Brain microvascular endothelial cell (primary cell): Measurements from ENCODE around the gene SNTG2.
"Not testable (repeated sequence)": the region's sequence is repeated elsewhere in the genome, so short reads cannot be mapped to it uniquely, and the experiment has no call there.

Experiments used
- DNase-seq: peaks from one replicate; pipeline ENCODE4 v3.0.0-alpha.2; 2020
- H3K27ac ChIP-seq: fragments of 250-450 bp; sonication (Bioruptor Pico); 2 replicates; pipeline ENCODE4 v1.5.1; 2020; ENCODE audit warnings: mild to moderate bottlenecking, moderate library complexity
- H3K27me3 ChIP-seq: fragments of 250-450 bp; sonication (Bioruptor Pico); replicated peaks from 2 replicates; pipeline ENCODE4 v1.5.1; 2020; ENCODE audit warnings: mild to moderate bottlenecking
- H3K36me3 ChIP-seq: fragments of 250-450 bp; sonication (Bioruptor Pico); replicated peaks from 2 replicates; pipeline ENCODE4 v1.5.1; 2020; ENCODE audit warnings: mild to moderate bottlenecking
- H3K4me3 ChIP-seq: 2 replicates; pipeline ENCODE4 v1.5.1; 2011; ENCODE audit warnings: low read depth, mild to moderate bottlenecking, control low read depth, low read length, moderate library complexity
- in situ Hi-C: cut with HindIII; loops from 2 replicates; pipeline ENCODE4 v1.10.0; 2017; ENCODE audit warnings: low sequenced_read_pairs, low pct_ligation_motif_present
- TF ChIP-seq, protein P1 (sequence below): IDR thresholded peaks from 2 replicates; pipeline ENCODE4 v1.5.1; 2011; ENCODE audit warnings: low read depth, mild to moderate bottlenecking, moderate library complexity, low read length, control low read depth, inconsistent platforms; ENCODE audit errors: missing control alignments

The SNTG2 gene

DNA sequence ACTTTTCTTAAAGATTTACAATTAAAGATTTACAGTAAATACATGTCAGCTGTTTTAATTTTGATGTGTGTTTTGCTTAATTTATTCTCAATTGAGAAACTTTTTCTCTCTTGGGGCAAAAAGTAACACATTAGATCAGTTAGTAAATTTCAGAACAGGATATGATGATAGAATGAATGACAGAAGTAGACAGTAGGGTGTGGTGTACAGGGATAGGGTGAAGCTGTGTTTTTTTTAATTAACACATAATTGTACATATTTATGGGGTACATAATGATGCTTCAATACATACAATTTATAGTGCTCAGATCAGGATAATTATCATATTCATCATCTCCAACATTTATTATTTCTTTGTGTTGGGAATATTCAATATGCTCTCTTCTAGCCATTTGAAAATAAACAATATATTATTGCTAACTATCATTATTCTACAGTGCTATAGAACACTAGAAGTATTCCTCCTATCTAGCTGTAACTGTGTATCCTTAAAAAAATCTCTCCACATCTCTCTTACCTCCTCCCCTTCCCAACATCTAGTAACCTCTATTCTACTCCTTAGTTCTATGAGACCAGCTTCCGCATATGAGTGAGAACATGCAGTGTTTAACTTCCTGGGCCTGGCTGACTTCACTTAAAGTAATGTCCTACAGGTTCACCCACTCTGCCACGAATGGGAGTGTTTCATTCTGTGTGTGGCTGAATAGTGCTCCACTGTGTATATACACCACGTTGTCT lies 175.2 kb downstream of the SNTG2 start:
- no peaks in the 10 kb centered on the region for H3K36me3 ChIP-seq
- no peak overlapping the region for H3K27ac ChIP-seq
- TF ChIP-seq, protein P1, sequence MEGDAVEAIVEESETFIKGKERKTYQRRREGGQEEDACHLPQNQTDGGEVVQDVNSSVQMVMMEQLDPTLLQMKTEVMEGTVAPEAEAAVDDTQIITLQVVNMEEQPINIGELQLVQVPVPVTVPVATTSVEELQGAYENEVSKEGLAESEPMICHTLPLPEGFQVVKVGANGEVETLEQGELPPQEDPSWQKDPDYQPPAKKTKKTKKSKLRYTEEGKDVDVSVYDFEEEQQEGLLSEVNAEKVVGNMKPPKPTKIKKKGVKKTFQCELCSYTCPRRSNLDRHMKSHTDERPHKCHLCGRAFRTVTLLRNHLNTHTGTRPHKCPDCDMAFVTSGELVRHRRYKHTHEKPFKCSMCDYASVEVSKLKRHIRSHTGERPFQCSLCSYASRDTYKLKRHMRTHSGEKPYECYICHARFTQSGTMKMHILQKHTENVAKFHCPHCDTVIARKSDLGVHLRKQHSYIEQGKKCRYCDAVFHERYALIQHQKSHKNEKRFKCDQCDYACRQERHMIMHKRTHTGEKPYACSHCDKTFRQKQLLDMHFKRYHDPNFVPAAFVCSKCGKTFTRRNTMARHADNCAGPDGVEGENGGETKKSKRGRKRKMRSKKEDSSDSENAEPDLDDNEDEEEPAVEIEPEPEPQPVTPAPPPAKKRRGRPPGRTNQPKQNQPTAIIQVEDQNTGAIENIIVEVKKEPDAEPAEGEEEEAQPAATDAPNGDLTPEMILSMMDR = no peak
- no peak overlapping the region for H3K4me3 ChIP-seq
- H3K27me3 ChIP-seq = no peaks in the 10 kb centered on the region
- DNase-seq = no peak
- in situ Hi-C loops = no loop called here

DNA sequence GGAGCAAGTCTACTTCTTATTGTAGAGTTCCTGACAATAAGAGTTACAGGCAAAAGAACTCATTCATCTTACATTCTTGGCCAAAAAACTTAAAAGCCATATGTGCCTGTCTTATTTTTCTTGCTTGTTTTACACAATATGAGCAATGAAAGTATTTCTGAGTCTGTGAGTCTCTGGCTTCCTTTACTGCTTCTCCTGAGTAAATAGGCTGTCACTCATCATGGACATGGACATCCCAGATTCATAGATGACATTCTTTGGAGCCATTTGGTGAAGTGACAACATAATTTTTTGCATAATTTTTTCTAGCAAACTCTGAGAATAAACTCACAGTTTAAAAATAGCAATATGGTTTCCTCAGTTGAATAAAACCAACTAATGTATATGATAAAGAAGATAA lies 179.3 kb downstream of the SNTG2 start:
- in situ Hi-C loops = no loop called here
- Histone ChIP-seq H3K27me3 (no peaks in the 10 kb centered on the region), H3K36me3 (no peaks in the 10 kb centered on the region), H3K27ac (no peak overlapping the region), H3K4me3 (no peak overlapping the region)
- TF ChIP-seq, protein P1 = no peak
- DNase-seq = no peak

DNA sequence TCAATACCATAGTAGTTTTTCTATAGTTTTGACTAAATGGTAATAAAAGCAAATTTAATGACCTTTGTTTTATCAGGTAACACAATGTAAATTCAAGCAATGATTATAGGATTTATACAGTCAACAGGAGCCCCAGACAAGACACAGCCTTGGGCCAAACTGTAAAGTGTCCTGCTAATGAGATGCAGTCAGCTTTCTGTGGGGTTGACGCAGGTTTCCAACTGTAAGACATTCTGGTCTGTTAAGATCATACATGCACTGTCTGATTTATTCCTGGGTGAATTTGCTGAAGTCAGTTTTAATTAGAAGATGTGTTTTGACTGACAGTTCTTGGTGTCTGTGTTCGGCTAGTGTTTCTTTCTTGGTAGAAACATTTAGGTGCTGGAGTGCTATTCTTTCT lies 180.3 kb downstream of the SNTG2 start:
- no peak for DNase-seq
- in situ Hi-C loops = no loop called here
- Histone ChIP-seq H3K36me3 (no peaks in the 10 kb centered on the region), H3K4me3 (no peak overlapping the region), H3K27me3 (no peaks in the 10 kb centered on the region), H3K27ac (no peak overlapping the region)
- TF ChIP-seq, protein P1 = no peak

DNA sequence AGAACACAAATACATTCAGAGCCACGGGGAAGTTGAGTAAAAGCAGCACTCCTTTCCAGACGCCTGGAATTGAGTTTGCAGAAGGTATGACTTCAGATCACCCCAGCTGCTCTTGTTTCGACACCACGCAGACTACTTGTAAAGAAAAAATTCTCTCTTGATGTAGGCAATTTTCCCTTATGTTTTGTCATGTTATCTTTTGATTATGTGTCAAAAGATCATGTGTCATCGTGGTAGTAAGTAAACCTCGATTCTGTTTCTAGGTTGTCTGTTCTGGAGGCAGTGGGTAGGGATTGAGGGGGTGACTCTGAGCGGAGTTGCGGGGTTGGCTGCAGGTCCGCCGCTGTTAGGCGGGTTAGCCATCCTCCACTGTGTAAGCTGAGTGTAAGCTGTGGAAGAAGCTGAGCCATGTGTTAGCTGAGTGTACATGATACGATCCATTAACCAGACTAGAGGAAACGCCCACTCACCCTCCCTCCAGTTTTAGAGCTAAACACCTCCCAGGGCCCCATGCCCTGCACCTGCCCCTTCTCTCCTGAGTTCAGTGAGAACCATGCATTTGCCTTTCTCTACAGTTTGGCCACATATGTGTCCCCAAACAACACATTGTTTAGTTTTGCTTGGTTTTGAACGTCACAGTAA lies 181.8 kb downstream of the SNTG2 start:
- no peaks in the 10 kb centered on the region for H3K36me3 ChIP-seq
- H3K27me3 ChIP-seq = no peaks in the 10 kb centered on the region
- TF ChIP-seq, protein P1 = no peak
- DNase-seq = no peak
- no peak overlapping the region for H3K4me3 ChIP-seq
- H3K27ac ChIP-seq = no peak overlapping the region
- in situ Hi-C loops = no loop called here

DNA sequence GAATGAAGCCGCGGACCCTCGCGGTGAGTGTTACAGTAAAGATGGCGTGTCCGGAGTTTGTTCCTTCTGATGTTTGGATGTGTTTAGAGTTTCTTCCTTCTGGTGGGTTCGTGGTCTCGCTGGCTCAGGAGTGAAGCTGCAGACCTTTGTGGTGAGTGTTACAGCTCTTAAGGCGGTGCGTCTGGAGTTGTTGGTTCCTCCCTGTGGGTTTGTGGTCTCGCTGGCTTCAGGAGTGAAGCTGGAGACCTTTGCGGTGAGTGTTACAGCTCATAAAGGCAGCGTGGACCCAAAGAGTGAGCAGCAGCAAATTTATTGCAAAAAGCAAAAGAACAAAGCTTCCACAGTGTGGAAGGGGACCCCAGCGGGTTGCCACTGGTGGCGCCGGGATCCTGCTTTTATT lies 183.2 kb downstream of the SNTG2 start:
- H3K27me3 ChIP-seq, DNase-seq, H3K36me3 ChIP-seq, H3K27ac ChIP-seq, in situ Hi-C loops, H3K4me3 ChIP-seq: not testable (repeated sequence)

DNA sequence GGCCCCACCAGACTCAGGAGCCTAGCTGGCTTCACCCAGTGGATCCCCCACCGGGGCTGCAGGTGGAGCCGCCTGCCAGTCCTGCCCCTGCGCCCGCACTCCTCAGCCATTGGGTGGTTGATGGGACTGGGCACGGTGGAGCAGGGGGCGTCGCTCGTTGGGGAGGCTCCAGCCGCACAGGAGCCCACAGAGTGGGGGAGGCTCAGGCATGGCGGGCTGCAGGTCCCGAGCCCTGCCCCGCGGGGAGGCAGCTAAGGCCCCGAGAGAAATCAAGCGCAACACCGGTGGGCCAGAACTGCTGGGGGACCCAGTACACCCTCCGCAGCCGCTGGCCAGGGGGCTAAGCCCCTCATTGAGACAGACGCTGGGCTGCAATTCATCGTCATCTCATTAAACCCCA lies 184.0 kb downstream of the SNTG2 start:
- H3K27ac ChIP-seq = no peak overlapping the region
- DNase-seq = no peak
- TF ChIP-seq, protein P1 = no peak
- in situ Hi-C loops = no loop called here
- H3K36me3 ChIP-seq = no peaks in the 10 kb centered on the region
- no peak overlapping the region for H3K4me3 ChIP-seq
- H3K27me3 ChIP-seq = no peaks in the 10 kb centered on the region
